Measurements from ENCODE around the gene TSC22D2.

Gene TSC22D2

GRCh38 chr3:150385296-150386242 lies 22.5 kb upstream of the TSC22D2 start:
- DNase-seq (ENCODE audit: low read depth in 2 of 2) = no peak

- no peak for DNase-seq (ENCODE audit: low read depth in 2 of 2)
These were observed 19.3 kb upstream of the TSC22D2 start for GRCh38 chr3:150388498-150389418.

GRCh38 chr3:150390087-150390486 lies 18.0 kb upstream of the TSC22D2 start:
- DNase-seq (ENCODE audit: low read depth in 2 of 2) = no peak

- no peak for DNase-seq (ENCODE audit: low read depth in 2 of 2)
These were observed 16.9 kb upstream of the TSC22D2 start for GRCh38 chr3:150391161-150391560.

GRCh38 chr3:150393745-150394144 lies 14.4 kb upstream of the TSC22D2 start:
- no peak for DNase-seq (ENCODE audit: low read depth in 2 of 2)

- no peak for DNase-seq (ENCODE audit: low read depth in 2 of 2)
These were observed 13.5 kb upstream of the TSC22D2 start for GRCh38 chr3:150394606-150395005.

GRCh38 chr3:150396491-150396890 lies 11.6 kb upstream of the TSC22D2 start:
- no peak for DNase-seq (ENCODE audit: low read depth in 2 of 2)

- DNase-seq (ENCODE audit: low read depth in 2 of 2) = no peak
These were observed 11.0 kb upstream of the TSC22D2 start for GRCh38 chr3:150396956-150397550.

- DNase-seq (ENCODE audit: low read depth in 2 of 2) = no peak
These were observed 9.0 kb upstream of the TSC22D2 start for GRCh38 chr3:150399060-150399459.

- DNase-seq (ENCODE audit: low read depth in 2 of 2) = no peak
These were observed 6.8 kb upstream of the TSC22D2 start for GRCh38 chr3:150401285-150401684.

- no peak for DNase-seq (ENCODE audit: low read depth in 2 of 2)
These were observed 5.9 kb upstream of the TSC22D2 start for GRCh38 chr3:150402217-150402616.

- no peak for DNase-seq (ENCODE audit: low read depth in 2 of 2)
These were observed 4.1 kb upstream of the TSC22D2 start for GRCh38 chr3:150404023-150404422.

GRCh38 chr3:150407051-150407807 lies 869 bp upstream of the TSC22D2 start:
- no peak for DNase-seq (ENCODE audit: low read depth in 2 of 2)

GRCh38 chr3:150407808-150408220 lies 284 bp upstream of the TSC22D2 start:
- no peak for DNase-seq (ENCODE audit: low read depth in 2 of 2)

- no peak for DNase-seq (ENCODE audit: low read depth in 2 of 2)
These were observed 1.0 kb downstream of the TSC22D2 start for GRCh38 chr3:150409125-150409511.

- peak; percentile 39 to 50 for DNase-seq (ENCODE audit: low read depth in 2 of 2)
These were observed 1.6 kb downstream of the TSC22D2 start for GRCh38 chr3:150409512-150410310.

GRCh38 chr3:150410311-150411105 lies 2.4 kb downstream of the TSC22D2 start:
- DNase-seq (ENCODE audit: low read depth in 2 of 2) = peak in 1 of 2 donors; percentile 8

GRCh38 chr3:150411106-150411460 lies 3.0 kb downstream of the TSC22D2 start:
- no peak for DNase-seq (ENCODE audit: low read depth in 2 of 2)

- no peak for DNase-seq (ENCODE audit: low read depth in 2 of 2)
These were observed 3.4 kb downstream of the TSC22D2 start for GRCh38 chr3:150411546-150411945.

- DNase-seq (ENCODE audit: low read depth in 2 of 2) = no peak
These were observed 3.9 kb downstream of the TSC22D2 start for GRCh38 chr3:150411976-150412375.
